Left cardiac atrium (tissue), 4 donors: ENCODE results near the gene KLHL18. TPM values are rescaled to one million over a fixed set of nuclear protein-coding genes. Genes with fewer than 3 reads are reported as not detected.
"Not testable (repeated sequence)": the region's sequence is repeated elsewhere in the genome, so short reads cannot be mapped to it uniquely, and the experiment has no call there.

ENCODE experiments used
- ATAC-seq, 2 donors: fragments of 200-7000 bp; cut with Tn5 transposase; one replicate each; pipeline ENCODE4 v1.9.1; 2020; ENCODE audit warnings: mild to moderate bottlenecking in 2 of 2, moderate library complexity in 2 of 2
- DNase-seq: peaks from one replicate; pipeline ENCODE4 v3.0.0-alpha.2; 2020
- intact Hi-C, 2 donors: fragments of 100-400 bp; cut with DNase I; formaldehyde crosslinking; loops; one replicate each; pipeline versions ENCODE4 v1.14.1 to v1.15.1; 2022 to 2023
- total RNA-seq, 2 donors: library from RNA; stranded (reverse); fragmentation: NEBNext Ultra II Directional; extraction: Animal tissue kit (Norgen Biotek cat#: 25700); gene quantifications; one replicate each; pipeline ENCODE4 v1.2.1, GENCODE V29; 2021
- donor health status: DM: no; HTN: yes; CAD: no.
- donor health status: DM: no; HTN: yes; CAD: no; lungs with severe emphysema.
- donor health status: DM: yes; HTN: yes; CAD: no.
- donor health status: Dilated cardiomyopathy.

KLHL18 gene
- total RNA-seq, 2 donors from 2014 or later: 32.9 to 39.5 TPM

DNA sequence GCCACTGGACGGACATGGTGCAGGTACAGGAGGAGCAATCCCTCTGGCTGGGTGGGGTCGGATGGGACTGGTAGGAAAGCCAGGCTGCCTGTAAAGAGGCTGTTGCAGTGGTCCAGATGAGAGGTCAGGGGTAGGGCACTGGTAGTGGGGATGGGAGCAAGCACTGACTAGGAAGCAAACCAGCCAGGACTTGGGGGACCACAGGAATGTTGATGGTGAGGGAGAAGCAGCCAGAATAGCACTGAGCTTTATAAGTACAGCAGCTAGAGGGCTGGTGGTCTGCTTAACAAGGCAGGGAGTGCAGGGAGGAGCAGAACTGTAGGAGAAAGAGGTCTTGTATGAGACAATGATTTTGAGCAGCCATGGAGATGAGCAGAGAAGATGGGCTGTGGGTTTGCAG, 59.4 kb downstream of the KLHL18 start:
- ATAC-seq: no peak

DNA sequence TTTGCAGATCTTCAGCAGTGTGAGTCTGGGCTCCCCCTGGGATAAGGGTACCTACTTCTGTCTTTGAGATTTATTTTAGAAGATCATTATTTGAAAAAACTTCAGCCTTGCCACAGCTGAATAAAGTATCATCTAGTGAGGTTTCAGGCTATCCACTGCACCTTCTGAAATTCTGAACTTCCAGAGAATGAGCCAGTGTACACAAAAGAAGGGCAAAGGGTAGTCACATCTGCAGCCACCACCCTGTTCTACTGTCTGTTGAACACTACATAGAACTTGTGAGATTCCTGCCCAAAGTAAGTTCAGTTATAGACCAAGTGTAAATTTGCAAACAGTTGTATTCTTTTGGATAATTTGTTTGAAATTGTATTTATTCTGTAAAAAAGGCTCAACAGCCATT, 60.1 kb downstream of the KLHL18 start:
- DNase-seq: no peak
- ATAC-seq: no peak
- intact Hi-C loops: no loop called here

More for the DNA sequence above, 59.4 kb downstream of the KLHL18 start:
- intact Hi-C loops: no loop called here
- DNase-seq: no peak

DNA sequence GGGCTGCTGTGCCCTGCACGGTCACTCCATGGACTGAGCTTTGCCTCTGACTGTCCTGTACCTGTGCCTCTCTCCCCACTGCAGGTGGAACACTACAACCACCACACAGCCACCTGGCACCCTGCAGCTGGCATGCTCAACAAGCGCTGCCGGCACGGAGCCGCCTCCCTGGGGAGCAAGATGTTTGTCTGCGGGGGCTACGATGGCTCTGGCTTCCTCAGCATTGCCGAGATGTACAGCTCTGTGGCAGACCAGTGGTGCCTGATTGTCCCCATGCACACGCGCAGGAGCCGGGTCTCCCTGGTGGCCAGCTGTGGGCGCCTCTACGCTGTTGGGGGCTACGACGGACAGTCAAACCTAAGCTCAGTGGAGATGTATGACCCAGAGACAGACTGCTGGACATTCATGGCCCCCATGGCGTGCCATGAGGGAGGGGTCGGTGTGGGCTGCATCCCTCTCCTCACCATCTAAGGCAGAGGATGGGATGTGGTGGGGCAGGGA, 60.8 kb downstream of the KLHL18 start:
- no peak for ATAC-seq
- intact Hi-C loops: no loop called here

DNA sequence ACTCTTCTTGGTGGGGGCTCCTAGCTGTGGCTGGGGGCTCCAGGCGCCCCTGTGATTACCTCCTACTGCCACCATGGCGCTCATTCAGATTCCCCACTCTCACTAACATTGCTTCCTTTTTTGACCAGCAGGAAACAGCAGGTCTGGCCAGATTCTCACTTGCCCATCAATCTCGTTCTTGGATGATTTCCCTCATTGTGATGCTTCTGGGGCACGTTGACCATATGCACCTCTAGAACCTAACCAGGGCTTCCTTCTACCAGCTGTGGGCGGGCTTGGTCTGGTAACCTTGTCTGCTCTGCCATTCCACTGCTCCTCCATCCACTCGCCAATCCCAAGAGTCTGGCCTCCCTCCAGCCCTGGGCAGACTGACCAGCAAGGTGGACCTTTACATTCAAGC, 62.2 kb downstream of the KLHL18 start:
- ATAC-seq (no peak), DNase-seq (no peak)
- intact Hi-C loops: no loop called here

More for the DNA sequence above, 60.8 kb downstream of the KLHL18 start:
- no peak for DNase-seq

DNA sequence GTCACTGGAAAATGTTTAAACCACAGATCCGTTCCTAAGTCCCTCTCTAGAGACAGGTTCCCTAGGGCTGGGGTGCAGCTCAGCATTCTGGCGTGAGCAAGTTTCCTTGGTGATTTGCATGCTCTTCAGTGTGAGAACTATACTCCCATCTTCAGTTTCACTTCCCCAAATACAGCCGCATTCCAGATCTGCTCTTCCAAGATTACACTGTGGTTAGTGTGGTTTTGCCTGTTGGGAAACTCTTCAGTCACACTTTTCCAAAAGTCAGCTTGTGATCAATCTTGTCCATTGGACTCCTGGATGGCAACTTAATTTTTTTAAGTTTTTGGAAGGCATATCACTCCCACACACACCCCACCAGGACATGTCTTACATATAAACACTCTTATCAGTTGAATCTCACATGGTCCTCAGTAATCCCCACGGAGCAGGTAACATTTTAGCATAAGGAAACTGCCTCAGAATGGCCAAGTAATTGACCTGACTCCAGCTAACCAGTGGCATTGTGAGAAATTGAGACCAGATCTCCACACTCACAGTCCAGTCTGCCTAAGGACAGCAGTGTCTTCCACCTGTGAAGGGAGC, 64.6 kb downstream of the KLHL18 start:
- ATAC-seq: peak; percentile 23 to 65

DNA sequence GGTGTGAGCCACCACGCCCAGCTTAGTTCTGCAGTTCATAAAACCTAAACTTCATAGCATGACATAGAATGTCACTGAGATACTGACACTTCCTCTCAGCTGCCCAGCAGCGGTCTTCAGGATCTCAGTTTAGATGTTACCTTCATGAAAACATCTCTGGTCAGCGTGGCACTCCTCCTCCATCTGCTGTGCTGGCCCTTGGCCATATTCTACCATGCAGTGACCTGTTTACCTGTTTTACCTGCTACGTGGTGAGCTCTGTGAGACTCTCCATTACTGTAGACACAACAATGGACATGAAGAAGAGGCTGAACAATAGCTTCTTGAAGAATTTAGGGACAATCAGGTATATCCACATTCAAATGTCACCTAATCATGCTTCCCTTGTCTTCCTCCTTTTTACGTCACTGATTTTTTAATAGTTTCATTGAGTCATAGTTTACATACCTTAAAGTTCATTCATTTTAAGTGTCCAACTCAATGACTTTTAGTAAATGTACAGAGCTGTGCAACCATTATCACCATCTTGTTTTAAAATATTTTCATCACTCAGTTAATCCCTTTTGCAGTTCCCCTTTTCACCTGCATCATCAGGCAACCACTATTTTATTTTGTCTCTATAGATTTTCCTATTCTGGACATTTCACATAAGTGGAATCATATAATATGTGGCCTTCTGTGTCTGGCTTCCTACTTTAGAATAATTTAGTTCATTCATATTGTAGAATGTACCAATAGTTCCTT, 65.8 kb downstream of the KLHL18 start:
- intact Hi-C loops: no loop called here
- no peak for DNase-seq
- ATAC-seq: no peak

More for the DNA sequence above, 64.6 kb downstream of the KLHL18 start:
- intact Hi-C loops: no loop called here
- no peak for DNase-seq

DNA sequence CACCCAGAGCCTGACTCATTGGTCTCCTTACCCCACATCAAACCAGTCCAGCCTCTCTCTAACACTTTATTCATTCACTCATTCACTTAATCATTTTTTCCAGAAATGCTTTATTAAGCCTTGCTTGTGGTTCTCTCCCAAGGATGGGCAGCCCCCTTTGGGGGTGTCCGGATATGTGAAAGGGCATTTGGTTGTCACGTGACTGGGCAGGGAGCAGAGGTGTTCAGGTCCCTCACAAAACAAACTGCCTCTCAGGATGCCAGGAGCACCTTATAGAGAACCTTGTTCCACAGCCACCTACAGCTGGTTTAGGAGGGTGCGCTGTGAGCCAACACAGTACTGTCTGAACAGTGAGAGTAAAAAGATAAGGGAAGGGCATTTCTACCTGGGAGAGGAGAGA, 72.3 kb downstream of the KLHL18 start:
- intact Hi-C loops: no loop called here
- ATAC-seq (no peak), DNase-seq (no peak)

DNA sequence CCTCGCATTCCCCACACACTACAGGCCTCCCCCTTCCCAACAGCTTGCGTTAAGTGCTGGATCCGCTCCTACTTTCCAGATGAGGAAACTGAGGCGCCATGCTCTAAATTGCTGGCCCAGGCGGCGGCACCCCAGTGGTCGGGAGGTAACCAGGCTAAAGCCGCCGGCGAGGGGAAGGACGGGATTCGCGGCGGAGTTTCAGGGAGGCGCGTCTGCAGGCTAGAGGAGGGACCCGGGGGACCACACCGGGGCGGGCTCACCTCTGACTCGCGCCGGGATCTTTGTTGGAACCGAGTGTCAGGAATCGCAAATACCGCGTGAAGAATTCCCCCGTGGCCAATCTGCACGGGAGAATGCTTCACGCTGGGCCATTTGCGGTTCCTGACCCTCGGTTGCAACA, 73.5 kb downstream of the KLHL18 start:
- no peak for DNase-seq
- ATAC-seq: no peak
- intact Hi-C loops: no loop called here

DNA sequence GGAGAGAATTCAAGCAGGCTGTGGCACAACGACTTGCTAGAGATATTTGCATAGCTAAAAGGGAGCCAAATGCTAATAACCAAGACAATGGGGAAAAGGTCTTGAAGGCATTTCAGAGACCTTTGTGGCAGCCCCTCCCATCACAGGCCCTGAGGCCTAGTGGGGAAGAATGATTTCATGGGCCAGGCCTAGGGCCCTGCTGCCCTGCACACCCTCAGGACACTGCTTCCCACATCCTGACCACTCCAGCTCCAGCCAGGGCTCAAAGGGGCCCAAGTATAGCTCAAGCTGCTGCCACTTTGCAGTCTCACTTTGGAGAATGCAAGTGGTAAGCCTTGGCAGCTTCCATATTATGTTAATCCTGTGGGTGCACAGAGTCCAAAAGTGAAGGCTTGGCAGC, 76.6 kb downstream of the KLHL18 start:
- DNase-seq (no peak), ATAC-seq (no peak)
- intact Hi-C loops: no loop called here

DNA sequence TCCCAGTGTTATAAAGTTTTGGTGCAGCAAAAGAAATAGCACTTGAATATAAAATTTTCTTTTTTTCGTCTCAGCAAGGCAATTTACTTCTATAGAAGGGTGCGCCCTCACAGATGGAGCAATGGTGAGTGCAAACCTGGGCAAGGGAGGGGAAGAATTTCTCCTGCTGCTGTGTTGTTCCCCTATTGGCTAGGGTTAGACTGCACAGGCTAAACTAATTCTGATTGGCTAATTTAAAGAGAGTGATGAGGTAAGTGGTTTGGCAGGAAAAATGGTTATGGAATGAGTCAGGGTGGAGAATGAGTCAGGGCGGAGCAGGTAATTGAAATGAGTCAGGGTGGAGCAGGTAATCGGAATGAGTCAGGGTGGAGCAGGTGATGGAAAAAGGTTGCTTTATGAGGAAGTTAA, 77.4 kb downstream of the KLHL18 start:
- DNase-seq, ATAC-seq, intact Hi-C loops: not testable (repeated sequence)

DNA sequence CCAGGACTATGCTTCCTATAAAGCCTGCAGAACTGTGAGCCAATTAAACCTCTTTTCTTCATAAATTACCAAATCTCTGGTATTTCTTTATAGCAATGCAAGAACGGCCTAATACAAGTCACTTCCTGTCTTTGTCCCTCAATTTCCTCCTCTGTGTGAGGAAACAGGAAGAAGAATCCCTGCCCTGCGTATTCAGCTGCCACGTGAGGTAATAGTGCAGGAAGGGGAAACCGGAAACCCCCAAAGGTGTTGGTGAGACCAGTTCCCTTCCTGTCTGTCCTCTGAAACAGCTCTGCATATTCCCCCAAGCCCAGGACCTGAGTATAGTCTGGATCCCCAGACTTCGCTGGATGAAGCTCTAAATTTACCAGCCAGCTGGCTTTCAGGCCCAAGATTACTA, 80.0 kb downstream of the KLHL18 start:
- intact Hi-C loops: no loop called here
- no peak for DNase-seq
- ATAC-seq: peak in 1 of 2 donors; percentile 34

DNA sequence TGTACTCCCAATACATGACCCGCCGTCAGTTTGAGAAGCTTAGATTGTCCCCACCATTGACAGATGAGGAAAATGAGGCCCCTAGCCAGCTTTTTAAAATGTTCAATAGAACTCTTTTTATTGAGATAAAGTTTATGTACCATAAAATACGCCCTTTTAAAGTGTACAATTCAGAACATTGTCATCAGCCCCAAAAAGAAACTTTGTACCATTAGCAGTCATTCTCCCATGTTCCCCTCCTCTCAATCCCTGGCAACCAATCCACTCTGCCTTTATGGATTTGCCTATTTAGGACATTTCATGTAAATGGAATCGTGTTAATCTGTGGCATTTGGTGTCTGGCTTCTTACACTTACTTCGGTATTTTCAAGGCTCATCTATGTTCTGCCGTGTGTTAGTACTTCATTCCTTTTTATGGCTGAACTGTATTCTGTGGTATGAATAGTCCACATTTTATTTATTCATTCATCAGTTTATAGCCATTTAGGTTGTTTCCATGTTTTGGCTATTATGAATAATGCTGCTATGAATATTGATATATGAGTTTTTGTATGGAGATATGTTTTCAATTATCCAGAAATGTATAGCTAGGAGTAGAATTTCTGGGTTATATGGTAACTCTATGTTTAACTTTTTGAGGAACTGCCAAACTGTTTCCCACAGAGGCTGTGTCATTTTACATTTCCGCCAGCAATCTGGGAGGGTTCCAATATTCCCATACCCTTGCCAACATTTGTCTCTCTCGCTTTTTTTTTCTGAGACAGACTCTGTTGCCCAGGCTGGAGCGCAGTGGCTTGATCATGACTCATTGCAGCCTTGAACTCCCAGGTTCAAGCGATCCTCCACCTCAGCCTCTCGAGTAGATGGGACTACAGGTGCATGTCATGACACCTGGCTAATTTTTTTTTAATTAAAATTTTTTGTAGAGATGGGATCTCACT, 82.7 kb downstream of the KLHL18 start:
- ATAC-seq (peak in 1 of 2 donors; percentile 48), DNase-seq (no peak)
- intact Hi-C loops: no loop called here

DNA sequence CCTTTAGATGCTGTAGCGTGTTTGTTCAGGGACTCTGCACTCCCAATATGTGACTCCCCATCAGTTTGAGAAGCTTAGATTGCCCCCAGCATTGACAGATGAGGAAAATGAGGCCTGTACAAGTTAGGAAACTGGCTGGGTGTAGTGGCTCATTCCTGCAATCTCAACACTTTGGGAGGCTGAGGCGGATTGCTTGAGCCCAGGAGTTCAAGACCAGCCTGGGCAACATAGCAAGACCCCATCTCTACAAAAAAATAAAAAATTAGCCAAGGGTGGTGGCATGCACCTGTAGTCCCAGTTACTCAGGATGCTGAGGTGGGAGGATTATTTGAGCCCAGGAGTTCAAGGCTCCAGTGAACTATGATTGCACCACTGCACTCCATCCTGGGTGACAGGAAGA, 84.1 kb downstream of the KLHL18 start:
- intact Hi-C loops: no loop called here
- DNase-seq (no peak), ATAC-seq (no peak)

DNA sequence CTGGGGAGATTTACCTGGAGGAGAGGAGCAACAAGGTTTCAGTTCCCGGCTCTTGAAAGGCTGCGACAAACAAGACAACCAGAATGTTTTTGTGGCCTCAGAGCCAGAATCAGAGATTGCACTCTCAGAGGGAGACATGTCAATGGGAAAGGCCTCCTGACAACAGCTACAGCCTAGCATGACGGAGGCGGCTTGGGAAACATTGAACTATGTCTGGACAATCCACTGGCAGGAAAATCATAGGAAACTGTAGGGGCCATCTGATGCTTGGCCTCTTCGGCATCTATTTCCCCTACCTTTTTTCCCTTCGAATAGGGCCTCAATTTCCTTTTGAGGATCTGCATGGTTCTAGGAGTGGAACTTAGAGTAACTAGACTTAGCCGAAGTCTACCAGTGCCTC, 84.9 kb downstream of the KLHL18 start:
- ATAC-seq (no peak), DNase-seq (no peak)
- intact Hi-C loops: no loop called here

DNA sequence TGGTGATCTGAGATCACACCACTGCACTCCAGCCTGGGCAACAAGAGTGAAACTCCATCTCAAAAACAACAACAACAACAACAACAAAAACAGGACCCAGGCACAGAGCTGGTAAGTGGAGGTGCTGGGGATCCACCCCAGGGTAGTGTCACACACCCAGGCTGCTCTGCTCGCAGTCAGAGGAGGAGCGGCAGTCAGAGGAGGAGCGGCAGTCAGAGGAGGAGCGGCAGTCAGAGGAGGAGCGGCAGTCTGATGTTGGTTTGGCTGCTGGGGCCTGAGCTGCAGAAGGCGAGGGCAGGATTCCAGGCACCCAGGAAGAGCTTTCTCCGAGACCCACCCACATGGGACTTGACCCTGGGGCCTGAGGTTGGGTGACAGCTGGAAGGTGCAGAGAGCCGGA, 87.3 kb downstream of the KLHL18 start:
- DNase-seq, ATAC-seq, intact Hi-C loops: not testable (repeated sequence)

DNA sequence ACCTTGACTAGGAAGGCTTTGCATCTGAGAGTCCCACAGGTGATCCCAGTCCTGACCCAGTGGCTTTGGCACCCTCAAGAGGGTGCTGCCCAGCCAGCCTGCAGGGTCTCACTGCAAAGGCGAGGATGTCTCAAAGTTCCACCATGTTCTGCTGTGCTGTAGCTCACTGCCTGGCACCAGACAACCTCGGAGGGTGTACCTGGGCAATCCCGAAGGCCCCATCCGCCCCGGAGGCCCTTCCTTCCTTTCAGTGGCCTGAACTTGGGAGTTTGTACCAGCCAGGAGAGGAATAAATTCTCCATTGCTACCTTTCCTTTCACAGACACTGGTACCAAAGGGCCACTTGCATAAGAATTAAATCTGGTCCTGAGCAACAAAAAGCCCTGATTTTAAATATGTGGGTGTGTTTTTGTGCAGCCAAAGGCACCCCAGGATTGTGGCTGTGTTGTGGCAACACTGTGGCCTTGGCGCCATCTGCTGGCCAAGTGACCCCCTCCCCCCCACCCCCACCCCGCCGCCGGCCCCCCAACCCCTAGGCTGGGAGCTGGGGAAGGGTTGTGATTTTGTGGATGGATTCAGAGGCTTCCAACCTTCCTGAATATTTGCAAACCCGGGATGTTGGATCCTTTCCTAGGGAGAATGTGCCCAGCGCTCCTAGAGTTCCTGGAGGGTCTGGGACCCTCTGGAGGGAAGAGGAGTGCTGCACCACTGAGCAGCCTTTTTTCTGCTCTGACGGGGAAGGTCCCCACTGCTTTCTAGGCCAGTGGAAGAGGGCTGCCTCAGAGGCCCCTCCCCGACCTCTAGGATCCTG, 88.3 kb downstream of the KLHL18 start:
- no peak for DNase-seq
- intact Hi-C loops: no loop called here
- ATAC-seq: peak; percentile 23 to 38

DNA sequence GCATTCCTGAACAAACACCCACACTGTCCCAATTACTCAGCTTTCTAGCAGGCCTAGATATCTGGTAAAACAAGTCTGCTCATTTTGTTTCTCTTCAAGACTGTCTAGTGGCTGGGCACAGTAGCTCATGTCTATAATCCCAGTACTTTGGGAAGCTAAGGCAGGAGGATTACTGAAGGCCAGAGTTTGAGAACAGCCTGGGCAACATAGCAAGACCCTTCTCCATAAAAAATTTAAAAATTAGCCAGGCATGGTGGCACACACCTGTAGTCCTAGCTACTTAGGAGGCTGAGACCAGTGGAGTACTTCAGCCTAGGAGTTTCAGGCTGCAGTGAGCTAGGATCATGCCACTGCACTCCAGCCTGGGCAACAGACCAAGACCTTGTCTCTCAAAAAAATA, 91.8 kb downstream of the KLHL18 start:
- intact Hi-C loops: no loop called here
- ATAC-seq (no peak), DNase-seq (no peak)

DNA sequence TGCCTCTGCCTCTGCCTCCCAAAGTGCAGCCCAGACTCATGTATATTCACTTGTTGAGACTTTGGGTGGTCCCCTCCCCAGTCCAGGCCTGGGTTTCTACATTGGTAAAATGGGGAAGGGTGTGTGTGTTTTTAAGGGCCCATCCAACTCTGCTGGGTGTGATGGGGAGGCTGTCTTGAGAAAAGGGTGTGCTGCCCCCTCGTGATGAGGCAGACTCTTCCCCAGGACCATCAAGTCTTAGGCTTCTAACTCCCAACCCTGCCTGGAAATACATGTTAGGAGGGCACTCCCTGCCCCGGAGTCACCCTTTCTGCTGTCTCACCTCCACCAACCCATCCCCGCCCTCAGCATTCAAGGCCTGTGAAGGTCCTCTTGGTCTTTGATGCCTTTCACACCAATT, 93.6 kb downstream of the KLHL18 start:
- no peak for DNase-seq

DNA sequence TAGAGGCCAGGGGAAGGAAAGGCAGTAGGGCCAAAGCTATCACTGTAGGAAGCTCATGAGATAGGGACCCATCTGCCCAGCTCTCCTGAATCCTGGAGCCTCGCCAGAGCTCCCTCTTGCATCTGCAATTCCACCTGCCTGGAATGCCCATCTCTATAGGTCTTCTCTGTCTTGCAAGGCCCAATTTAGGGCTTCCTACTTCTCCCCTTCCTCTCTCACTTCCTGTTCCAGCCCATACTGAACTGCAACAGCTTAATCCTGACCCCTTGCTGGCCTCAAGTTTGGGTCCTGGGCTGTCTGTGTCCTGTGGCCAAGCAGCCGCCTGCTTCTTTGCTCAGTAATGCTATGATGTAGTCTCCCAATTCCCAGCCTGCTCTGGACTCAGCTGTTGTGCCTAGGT, 94.4 kb downstream of the KLHL18 start:
- intact Hi-C loops: no loop called here
- DNase-seq (no peak), ATAC-seq (no peak)

More for the DNA sequence above, 93.6 kb downstream of the KLHL18 start:
- intact Hi-C loops: no loop called here
- ATAC-seq: no peak
